HG03439 (cell line): ENCODE measurements around the gene PNPLA5.

Experiments used
- ATAC-seq: cut with Tn5 transposase; IDR thresholded peaks from one replicate; pipeline ENCODE4 v1.9.1; 2021; ENCODE audit warnings: mild to moderate bottlenecking, moderate library complexity; ENCODE audit not compliant: unreplicated experiment

Gene PNPLA5

DNA sequence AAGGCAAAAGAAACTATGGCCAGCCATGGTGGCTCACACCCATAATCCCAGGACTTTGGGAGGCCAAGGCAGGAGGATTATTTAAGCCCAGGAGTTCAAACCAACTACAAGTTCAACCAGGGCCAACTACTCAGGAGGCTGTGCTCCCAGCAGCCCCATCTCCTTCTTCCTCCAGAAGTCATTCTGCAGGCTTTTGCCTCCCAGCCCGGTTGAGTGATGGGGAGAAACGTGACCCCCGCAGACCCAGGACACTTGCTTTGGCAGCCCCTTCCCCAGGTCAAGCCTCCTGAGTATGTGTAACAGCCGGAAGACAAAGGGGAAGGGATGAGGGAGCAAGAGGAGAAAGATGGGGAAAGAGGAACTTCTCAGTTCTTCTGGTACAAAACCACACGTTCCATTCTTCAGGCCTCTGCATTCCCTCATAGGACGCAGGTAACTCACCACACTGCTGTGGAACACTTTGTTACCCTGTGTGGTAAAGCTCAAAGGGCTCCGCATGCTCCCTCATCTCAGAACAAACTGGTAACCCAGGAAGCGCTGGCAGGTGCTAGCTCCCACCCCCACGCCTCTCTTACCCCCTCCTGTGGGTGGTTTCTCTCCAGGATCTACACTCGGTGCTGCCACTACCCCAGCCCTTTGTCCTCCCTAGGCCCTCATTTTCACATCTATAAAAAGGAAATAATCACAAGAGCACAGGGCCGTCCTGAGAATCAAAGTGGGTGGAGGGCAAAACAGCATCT, 33.5 kb downstream of the PNPLA5 start:
- ATAC-seq: no peak

DNA sequence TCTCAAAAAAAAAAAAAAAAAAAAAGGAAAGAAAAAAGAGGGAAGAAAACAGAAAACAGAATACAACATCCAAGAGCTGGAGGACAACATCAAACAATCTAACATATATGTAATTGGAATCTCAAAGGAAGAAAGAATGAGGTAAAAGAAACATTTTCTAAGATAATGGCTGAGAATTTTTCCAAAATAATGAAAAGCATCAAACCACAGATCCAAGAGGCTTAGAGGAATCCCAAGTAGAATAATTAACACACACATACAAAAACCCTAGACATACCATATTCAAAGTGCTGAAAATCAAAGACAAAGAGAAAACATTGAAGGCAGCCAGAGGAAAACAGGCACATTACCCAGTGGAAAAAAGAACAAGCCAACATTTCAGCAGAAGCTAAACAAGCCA, 34.4 kb downstream of the PNPLA5 start:
- no peak for ATAC-seq

DNA sequence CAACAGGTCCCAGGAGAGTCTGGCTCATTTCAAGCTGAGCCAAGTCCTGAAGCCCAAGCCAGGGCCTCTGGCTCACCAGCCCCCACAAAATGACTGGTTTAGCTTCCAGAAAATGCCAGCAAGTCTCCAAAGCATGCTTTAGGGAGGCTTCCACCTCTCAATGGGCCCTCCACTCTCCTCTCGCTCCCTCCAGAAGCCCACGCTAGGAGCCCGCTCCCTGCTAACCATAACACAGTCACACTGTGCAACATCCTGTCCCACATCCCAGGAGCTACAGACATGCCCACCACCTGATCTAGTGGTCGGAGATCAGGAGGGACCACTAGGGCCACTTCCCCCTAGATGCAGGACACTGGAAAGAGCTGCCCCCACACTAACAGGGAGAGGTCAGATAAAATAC, 36.4 kb downstream of the PNPLA5 start:
- ATAC-seq: no peak

DNA sequence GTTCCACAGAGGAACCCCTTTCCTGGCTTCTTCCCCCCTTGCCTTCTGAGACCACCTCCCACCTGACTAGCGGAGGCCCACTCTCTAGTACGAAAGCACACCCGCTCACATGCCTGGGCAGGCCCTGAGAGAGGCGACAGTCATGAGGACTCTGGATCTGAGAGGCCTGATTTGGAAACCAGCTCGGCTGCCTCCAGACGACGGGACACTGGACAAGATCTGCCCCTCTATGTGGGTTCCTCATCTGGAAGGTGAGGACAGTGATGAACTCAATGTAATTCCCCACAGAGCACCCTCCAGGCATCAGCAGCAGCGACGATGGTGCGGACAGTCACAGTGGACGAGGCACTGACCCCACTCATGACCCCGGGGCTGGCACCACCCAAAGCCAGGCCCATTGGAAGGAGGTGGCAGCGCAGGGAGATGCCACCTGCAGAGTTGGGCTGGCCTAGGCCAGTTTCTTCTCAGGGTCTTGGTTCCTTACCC, 37.0 kb downstream of the PNPLA5 start:
- ATAC-seq: no peak

DNA sequence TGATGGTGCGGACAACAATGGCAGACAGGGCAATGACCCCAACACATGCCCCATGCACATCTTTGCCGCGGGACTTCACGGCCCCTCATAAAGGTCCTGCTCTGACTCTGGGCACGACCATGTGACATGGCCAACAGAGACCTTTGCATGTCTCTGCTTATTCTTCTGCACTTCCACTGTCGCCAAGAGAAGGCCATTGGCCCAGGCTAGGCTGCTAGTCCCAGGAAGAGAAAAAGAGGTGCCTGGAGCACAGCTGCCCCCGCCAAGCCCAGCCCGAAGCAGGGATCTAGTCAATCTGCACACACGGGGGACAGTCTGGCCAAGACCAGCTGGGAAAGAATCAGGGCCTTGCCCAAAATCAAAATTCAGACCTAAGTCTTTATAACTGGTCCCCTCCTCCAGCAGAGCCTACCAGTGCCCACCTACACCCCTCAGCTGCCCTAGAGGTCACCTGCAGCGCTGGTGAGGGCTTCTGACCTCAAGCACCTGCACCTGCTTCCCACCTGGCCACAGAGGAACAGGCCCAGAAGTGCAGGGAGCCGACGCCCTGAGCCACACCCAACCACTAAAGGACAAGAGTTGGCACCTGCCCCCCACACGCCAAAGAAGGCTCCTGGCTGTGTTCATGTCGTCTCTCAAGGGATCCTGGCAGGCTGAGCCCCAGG, 37.6 kb downstream of the PNPLA5 start:
- no peak for ATAC-seq

DNA sequence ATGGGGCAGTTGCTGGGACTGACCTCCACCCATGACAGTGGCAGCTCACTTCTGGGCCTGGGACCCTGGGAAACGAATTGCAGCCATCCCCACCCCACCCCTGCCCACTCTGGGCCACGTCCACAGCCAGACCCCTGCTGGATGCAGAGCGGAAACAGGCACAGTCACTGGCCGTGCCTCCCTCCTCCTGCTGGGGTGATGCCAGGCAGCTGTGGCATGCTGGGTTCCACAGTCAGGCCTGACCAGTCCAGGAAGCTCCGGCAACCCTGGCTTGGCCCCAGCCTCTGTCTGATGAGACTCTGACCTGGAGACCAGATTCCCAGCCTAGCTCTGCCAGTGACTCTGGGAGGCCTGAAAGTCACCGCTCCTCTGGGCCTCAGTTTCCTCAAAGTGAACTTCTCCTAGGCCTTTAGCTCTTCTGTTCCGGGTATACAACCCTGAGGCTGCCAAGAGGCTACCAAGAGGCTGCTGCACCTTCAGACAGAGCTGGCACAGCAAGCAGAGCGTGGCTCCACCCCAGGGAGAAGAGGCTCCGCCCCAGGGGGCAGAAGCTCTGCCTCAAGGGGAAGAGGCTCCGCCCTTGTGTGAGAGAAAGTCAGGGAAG, 38.4 kb downstream of the PNPLA5 start:
- ATAC-seq: no peak

DNA sequence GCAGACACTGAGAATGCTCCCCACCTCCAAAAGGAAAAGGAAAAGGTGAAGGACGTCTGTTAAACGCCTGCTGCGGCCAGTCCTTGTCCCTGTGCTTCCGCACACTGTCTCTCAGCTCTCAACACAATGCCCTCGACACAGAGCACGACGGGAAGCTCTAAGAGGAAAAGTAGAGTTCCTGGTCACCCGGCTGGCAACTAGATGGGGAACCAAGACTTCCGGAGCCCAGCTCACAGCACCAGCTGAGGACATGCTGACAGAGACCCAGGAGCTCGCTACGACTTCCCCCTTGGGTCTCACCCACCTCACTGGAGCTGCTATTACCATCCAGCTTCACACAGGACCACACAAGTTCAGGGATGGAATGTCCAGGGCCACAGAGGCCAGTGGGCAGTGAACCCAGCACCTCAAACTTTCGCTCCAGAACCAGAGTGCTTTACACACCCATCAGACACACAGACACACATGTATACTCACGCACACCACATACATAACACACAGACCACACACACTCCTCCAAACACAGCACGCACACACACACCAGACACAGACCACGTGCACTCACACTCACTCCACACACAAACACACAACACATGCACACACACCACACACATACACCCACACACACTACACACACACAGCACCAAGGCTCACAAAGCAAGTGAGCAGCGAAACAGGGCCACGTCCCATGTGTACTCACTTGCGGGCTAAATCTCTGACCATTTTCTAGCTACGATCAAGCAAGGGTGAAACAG, 39.1 kb downstream of the PNPLA5 start:
- ATAC-seq: no peak

DNA sequence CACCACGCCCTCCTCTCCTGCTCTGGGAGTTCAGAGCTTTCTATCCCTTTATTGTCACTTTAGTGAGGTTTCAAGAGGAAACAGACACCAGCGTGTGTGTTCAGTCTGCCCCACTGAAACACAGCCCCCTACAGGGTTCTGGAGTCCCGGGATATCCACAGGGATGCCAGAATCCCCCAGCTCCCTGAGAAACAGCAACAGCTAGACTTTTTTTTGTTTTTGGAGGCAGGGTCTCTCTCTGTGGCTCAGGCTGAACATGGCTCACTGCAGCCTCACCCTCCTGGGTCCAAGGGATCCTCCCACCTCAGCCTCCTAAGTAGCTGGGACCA, 39.9 kb downstream of the PNPLA5 start:
- no peak for ATAC-seq

DNA sequence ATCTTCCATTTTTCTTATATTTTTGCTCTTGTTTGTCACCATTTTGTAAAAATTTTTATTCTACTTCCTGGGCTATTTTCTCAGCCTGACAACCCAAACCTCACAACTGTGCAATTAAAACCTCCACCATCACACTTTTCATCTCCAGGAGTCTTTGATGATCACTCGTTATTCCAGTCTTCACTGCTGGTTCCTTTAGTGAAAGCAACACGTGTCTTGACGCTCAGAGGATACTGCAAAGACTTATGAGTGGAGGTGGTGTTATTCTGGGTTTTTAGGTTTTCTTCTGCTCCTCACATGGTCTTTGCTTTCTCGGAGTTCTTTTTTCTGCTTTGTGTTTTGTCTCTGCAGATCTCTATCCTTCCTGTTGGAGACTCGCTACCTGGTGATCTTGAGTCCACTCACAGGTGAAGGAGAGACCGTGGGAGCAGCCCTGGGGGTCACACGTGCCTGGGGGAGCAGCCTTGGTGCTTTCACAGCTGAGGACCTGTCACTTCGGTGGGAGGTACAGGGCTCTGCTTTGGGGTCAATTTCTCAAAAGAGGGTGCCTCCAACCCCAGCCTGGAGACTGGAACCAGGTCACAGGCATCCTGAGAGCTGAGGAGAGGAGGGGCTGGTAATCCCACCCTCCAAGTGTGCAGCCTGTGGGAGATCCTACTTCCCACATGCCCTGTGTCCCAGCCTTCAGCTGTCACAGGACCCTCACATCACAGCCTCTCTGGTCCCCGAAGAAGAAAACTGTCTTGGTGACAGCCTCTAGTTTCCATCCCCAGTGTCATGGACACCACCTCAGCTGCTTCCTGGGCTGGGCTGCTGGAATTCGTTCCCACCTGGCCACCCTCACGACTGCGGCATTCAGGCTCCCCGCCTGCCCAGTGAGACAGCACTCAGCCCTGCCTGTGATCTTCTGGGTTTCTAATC, 40.5 kb downstream of the PNPLA5 start:
- no peak for ATAC-seq

DNA sequence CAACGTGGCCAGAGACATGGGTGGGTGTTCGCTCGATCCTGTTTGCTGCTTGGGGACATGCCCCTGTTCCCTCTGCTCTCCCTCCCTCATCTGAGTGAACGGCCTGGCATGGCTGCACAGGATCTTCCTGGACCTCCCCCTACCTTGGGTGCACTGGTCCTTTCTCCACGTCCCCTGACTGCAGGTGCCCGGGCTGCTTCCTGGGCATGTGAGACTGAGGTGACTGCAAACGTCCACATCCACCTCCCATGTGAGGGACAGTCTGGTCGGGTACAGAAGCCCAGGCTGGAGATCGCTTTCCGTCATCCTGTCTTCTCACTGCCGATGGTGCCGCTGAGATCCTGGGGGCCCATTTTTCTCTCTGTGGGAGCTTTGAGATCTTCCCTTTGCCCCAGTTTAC, 41.3 kb downstream of the PNPLA5 start:
- ATAC-seq: no peak

DNA sequence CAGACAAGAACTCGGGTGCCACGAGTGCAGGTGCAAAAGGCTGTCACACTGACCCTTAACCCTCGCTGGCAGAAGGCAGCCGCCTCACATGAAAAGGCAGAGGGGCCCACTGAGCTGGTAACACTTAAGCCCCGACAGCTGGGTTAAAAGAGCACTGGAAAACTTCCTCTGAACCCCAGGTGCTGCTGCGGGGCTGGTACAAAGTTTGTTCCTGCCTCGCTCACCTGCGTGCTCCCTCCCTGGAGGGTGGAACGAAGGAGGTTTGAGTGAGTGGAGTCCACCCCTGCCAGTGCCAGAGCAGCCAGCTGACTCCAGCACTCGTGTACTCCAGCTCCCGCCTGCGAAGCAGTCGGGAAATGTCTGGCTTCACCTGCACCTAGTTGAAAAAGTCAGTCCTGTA, 42.1 kb downstream of the PNPLA5 start:
- ATAC-seq: no peak

DNA sequence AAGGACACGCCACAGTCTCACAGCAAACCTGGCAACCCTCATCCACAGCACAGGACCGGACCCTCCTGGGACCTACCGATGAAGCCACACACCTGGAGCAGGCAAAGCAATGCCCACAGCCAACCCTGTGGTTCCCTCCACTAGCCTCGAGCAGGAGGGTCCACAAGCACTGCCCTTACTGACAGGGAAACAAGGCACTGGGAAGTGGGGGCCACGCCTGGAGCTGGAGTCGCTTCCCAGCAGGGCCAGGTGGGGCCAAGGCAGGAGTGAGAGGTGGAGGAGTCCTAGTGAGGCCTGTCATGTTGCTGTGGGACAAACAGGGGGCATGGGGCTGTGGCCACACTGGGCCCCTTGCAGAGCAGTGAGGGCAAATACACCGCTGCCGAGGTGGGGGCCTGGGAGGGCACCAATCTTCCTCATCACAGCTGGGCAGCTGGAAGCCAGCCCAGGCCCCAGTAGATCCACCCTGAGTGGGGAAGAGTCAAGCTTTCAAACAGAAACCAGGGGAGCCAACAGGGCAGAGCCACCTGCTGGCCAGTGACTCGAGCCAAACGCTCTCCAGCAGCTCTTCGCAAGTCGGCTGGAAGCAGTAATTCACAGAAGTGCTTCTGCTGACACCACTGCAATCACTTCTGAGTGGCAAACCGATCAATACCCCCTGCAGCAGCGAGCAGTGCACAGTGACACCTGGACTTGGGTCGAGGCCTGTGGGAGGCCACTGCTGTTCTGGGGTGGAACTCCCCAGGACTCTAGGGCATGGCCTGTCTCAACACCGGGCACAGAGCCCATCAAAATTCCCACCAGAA, 43.2 kb downstream of the PNPLA5 start:
- no peak for ATAC-seq

DNA sequence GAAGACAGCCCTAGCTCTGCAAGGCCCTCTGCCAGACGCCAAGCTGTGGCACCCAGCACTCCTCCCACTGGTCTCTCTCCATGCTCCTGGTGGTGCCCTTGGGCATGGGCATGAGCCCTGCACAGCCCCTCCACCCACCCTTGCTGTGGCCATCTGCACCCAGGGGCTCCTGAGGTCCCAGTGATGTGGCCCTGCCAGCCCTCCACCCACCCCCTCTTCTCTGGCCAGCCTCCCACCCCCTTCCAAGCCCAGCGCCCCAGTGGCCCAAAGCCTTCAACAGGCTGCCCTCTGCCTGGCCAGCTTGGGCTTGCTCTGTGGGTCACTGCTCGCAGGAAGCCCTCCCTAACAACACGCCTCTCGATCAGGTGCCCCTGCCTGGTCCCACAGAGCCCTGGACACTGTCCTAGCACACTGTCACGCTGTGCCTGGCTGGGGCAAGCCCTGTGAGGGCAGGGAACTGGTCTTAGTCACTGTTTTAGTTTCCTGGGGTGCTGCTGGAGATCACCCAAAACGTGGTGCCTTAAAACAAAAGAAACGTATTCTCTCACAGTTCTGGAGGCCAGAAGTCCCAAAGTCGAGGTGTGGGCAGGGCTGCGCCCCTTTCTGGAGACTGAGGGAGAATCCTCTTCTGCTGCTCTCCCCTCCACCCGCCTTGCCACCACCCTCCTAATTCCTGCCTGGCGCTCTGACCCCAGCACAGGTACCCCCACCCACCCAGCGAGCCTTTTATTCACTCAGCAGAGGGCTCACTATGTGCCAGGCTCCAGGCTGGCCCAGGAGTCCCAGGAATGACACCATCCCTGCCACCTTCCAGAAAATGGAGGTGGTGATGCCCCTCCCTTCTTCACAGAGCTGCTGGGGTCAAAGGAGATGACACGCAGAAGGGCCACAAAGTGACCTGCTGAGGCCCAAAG, 44.2 kb downstream of the PNPLA5 start:
- no peak for ATAC-seq

DNA sequence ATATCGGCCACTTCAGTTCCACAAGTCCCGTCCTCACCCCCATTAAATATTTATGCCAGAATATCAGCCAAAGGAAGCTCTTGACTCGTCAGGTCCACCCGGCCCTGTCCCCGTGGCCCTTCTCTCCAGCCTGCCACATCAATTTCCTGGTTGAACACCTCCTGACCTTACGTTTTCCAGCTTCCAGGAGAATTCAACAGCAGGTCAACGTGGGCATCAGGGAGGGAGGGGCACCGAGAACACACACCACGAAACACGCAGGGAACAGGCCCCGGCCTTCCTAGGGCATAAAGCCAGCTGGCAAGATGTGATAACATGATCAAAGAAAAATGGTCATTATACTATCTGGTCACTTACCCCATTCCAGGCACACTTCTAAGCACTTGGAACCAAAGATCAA, 44.8 kb downstream of the PNPLA5 start:
- ATAC-seq: no peak

DNA sequence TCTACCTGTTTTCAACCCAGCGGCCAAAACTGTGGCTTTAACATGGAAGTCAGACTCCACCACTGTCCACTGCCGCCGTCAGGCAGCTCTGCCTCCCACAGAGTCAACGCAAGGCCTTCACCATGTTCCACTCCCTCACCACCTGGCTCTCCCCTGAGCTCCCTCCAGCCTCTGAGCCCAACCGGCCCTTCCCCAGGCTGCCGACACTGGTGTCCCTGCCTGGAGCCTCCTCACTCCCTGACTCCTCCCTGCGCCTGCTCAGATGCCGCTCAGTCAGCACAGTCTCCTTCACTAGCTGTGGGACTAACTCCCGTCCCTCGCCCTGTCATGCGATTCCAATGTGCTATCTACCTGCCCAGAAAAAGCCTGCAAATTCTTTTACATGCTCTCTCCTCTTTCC, 45.8 kb downstream of the PNPLA5 start:
- no peak for ATAC-seq

DNA sequence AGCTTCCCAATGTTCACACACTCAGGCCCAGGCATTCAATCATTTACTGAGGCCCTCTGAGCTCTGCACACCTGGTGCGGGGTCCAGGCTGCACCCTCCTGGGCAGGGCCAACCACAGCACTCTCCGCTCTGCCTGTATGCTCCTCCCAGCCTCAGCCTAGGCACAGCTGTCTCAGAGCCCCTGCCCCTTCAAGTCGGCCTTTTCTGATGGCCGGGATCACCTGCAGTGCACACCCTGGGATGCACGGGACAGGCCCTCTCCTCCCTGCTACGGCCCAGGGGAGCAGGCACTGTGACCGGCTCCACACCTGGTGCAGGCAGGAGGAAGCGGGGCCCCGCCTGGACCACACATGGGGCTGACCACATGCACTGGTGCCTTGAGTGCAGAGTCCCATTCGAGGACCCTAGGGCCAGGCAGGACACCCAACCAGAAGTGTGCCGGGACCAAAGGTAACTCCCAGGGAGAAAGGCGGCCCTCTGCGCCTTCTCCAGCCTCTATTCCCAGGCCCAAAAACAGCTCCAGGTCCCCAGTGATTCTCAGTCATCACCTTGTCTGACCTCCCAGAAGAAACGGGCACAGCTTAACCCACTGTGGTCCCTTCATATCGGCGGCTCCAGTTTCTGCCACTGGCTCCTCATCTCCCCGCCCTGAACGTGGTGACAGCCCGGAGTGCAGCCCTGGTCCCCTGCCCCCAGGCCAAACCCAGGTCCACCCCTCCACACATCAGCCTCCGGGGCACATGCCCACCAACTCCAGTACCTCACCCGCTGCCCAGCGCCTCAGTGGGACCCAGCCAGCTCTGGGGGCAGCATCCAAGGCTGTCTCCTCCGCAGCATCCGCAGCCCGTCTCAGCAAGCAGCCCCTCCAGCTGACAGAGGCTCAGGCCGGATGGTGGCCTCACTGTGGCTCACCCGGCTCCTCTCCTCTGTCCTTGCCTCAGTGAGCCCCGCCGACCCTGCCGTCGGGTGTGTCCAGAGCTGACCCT, 47.0 kb downstream of the PNPLA5 start:
- no peak for ATAC-seq

DNA sequence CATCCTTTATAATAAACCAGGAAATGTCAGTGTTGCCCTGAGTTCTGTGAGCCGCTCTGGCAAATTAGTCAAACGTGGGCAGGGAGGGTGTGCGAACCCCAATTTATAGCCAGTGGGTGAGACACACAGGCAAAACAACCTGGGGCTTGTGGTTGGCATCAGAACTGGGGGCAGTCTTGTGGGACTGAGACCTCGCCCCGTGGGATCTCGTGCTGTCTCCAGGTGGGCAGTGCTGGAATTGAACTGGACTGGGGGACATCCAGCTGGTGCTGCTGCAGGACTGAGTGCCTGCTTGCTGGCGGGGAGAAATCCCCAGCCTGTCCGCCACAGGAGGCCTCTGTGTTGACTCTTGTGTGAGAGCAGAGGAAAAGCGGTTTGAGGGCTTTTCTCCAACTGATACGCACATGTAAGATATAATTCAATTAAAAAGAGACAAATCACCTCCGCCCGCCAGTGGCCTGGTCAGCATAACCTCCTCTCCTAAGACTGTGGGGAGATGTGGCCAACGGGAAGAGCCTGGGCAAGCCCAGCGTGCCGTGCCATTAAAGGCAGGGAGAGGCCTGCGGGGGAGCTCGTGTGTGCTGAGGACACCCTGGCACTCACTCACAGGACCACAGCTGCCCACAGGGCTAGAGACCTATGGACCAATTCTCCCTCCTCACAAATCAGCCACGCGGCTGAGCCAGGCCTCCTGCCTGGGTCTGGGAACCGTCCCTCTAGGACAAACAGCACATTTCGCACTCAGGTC, 47.9 kb downstream of the PNPLA5 start:
- no peak for ATAC-seq
